ENCODE data around the gene SLC6A15.

DNA sequence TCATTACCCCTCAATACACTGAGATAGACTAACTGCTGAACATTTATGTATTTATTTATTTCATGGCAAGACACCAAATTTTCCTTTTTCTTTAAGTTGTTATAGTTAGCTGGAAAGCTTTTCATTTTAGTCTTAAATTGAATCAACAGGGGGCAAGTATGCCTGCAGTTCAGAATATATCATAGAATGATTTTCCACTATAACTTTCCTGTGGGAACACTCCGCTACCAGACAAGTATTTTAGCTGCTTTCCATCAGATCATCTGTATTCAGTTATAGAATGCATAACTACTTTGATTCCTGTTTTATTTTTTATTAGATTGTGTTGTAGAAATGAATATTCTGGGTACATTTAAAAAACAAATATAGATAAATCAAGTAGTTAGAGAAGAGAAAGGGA is 102.0 kb downstream of the SLC6A15 start:
- TF ChIP-seq, protein P1, sequence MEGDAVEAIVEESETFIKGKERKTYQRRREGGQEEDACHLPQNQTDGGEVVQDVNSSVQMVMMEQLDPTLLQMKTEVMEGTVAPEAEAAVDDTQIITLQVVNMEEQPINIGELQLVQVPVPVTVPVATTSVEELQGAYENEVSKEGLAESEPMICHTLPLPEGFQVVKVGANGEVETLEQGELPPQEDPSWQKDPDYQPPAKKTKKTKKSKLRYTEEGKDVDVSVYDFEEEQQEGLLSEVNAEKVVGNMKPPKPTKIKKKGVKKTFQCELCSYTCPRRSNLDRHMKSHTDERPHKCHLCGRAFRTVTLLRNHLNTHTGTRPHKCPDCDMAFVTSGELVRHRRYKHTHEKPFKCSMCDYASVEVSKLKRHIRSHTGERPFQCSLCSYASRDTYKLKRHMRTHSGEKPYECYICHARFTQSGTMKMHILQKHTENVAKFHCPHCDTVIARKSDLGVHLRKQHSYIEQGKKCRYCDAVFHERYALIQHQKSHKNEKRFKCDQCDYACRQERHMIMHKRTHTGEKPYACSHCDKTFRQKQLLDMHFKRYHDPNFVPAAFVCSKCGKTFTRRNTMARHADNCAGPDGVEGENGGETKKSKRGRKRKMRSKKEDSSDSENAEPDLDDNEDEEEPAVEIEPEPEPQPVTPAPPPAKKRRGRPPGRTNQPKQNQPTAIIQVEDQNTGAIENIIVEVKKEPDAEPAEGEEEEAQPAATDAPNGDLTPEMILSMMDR (IDR thresholded peaks at IDR 0.05), result no peak
- TF ChIP-seq EZH2 (IDR thresholded peaks at IDR 0.05; ENCODE audit: borderline replicate concordance, insufficient read depth, low read depth, low read length, poor library complexity, severe bottlenecking), result no peak

Measured in B cell (primary cell).